Right lobe of liver (tissue), 4 donors: ENCODE measurements around the gene LARP6.

Experiments
- POLR2A ChIP-seq: fragments of 450-650 bp; IDR thresholded peaks from one replicate; pipeline ENCODE4 v1.6.1; 2017; ENCODE audit warnings: antibody characterized with exemption, mild to moderate bottlenecking
- TF ChIP-seq, protein P1 (sequence below), 4 donors: fragments of 200-600 bp in 3 of 4; fragments of 450-650 bp in 1 of 4; IDR thresholded peaks; one replicate each; pipeline versions ENCODE4 v1.5.1 to v1.8.0; 2016 to 2022; ENCODE audit warnings: antibody characterized with exemption in 4 of 4, mild to moderate bottlenecking in 2 of 4
- donor health status: DM: no; HTN: no; CAD: no.
- donor health status: DM: no; HTN: no; CAD: no.
- donor health status: DM: no; HTN: yes; CAD: no.

DNA sequence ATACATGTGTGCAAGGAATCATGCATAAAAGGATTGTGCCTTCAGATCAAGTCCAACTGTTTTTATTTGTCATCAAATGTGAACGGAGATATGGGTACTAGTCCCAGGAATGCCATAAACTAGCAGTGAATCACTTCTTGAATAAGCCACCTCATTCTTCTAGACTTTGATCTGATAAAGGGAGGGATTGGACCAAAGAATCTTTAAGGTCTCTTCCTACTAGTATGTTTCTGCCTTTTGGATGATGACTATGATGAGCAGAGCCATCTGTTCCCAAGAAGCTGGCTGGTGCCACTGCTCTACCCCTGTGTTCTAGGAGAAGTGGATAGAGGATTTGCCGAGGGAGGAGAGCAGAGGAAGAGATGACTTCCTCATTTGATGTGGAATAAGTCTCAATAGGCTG is 61.8 kb downstream of the LARP6 start:
- TF ChIP-seq, protein P1, sequence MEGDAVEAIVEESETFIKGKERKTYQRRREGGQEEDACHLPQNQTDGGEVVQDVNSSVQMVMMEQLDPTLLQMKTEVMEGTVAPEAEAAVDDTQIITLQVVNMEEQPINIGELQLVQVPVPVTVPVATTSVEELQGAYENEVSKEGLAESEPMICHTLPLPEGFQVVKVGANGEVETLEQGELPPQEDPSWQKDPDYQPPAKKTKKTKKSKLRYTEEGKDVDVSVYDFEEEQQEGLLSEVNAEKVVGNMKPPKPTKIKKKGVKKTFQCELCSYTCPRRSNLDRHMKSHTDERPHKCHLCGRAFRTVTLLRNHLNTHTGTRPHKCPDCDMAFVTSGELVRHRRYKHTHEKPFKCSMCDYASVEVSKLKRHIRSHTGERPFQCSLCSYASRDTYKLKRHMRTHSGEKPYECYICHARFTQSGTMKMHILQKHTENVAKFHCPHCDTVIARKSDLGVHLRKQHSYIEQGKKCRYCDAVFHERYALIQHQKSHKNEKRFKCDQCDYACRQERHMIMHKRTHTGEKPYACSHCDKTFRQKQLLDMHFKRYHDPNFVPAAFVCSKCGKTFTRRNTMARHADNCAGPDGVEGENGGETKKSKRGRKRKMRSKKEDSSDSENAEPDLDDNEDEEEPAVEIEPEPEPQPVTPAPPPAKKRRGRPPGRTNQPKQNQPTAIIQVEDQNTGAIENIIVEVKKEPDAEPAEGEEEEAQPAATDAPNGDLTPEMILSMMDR (IDR thresholded peaks at IDR 0.05): no peak
- no peak for TF ChIP-seq POLR2A
